ENCODE results near the gene PDZD4.

The PDZD4 gene

DNA sequence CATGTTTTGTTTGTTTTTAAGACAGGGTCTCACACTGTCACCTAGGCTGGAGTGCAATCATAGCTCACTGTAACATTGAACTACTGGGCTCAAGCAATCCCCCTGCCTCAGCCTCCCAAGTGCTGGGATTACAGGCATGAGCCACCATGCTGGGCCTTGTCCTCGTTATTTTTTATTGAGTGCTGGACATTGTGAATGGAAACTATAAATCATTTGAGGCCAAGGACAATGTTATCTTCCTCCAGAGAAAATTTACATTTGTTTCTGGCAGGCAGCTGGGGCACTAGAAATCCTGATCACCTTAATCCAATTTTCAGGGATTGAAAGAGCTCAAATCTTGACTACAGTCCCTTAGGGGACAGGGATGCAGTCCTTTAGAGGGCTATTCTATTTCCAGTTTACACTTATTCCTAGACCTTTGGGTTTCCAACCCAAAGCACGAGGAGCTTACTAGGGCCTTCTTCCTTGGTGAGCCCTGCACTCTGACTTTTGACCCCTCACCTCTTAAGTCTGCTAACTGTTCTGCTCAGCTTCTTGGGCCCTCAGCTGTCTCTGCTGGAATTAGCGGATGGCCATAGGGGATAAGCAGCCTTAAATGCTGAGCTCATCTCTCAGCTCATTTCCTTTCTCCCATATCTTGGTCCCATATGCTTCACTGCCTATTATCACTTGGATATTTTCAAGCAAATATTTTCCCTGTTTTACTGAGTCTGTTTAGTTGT is 23.0 kb upstream of the PDZD4 start:
- no peak for DNase-seq (ENCODE audit: low read depth, low spot score)
- TF ChIP-seq, protein P1, sequence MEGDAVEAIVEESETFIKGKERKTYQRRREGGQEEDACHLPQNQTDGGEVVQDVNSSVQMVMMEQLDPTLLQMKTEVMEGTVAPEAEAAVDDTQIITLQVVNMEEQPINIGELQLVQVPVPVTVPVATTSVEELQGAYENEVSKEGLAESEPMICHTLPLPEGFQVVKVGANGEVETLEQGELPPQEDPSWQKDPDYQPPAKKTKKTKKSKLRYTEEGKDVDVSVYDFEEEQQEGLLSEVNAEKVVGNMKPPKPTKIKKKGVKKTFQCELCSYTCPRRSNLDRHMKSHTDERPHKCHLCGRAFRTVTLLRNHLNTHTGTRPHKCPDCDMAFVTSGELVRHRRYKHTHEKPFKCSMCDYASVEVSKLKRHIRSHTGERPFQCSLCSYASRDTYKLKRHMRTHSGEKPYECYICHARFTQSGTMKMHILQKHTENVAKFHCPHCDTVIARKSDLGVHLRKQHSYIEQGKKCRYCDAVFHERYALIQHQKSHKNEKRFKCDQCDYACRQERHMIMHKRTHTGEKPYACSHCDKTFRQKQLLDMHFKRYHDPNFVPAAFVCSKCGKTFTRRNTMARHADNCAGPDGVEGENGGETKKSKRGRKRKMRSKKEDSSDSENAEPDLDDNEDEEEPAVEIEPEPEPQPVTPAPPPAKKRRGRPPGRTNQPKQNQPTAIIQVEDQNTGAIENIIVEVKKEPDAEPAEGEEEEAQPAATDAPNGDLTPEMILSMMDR (IDR thresholded peaks at IDR 0.05; ENCODE audit: low read depth, low read length): no peak
- H3K4me3 ChIP-seq (ENCODE audit: low read depth, low read length): no peak overlapping the region
- in situ Hi-C loops (cut with HindIII; ENCODE audit: low sequenced_read_pairs): no loop called here

DNA sequence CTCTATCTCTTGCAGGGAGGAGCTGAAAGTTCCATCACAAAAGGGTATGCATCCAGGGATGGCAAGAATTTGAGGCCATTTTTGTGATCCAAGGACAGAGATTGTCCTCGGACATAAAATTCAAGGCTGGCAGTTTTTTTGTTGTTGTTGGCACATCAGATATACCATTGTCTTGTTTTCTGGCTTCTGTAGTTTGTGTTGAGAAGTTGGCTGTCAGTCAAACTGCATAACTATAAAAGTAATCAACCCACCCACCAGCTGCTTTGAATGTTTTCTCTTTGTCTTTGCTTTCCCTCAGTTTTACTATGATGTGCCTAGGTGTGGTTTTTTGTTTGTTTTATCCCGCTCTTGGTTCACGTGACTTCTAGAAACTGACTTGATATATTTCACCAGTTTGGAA is 21.6 kb upstream of the PDZD4 start:
- TF ChIP-seq, protein P1 (IDR thresholded peaks at IDR 0.05; ENCODE audit: low read depth, low read length): no peak
- no peak overlapping the region for H3K4me3 ChIP-seq (ENCODE audit: low read depth, low read length)
- no peak for DNase-seq (ENCODE audit: low read depth, low spot score)
- in situ Hi-C loops (cut with HindIII; ENCODE audit: low sequenced_read_pairs): no loop called here

DNA sequence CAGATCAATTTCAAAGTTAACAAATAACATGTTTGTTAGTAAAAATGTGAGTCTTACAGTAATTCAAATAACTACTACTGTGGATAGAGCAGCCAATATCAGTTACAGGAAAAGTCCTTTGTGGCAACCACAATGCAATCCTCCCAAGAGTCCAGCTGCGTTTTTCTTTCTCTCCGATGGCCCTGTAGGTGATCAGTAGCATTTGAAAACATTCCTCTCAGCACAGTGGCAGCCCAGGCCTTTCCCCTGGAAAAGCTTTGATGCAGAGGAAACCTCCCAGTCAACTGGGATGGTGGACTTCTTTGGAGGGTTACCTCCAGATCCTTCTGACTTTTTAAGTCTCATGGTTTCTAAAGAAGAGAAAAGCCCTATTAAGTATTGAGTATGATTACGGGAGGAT is 18.0 kb upstream of the PDZD4 start:
- TF ChIP-seq, protein P1 (IDR thresholded peaks at IDR 0.05; ENCODE audit: low read depth, low read length): no peak
- no peak overlapping the region for H3K4me3 ChIP-seq (ENCODE audit: low read depth, low read length)
- in situ Hi-C loops (cut with HindIII; ENCODE audit: low sequenced_read_pairs): no loop called here
- DNase-seq (ENCODE audit: low read depth, low spot score): no peak

DNA sequence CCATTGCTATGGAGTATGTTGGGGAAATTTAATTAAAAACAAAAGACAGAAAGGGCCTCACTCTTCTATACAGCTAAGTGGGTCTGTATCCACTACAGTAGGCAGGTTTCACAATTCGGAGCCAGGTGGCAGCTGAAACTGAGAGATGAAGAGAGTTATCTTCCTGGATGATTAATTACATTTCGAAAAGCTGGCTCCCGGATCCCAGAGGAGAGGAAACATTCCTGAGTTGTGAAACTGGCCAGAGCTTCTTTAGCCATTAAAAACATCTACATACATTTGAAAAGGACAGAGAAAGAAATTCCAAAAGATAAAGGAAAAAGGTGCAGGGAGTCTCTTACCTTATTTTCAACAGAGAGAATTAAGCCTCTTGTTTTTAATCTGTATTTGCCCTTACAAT is 15.5 kb upstream of the PDZD4 start:
- no peak overlapping the region for H3K4me3 ChIP-seq (ENCODE audit: low read depth, low read length)
- no peak for DNase-seq (ENCODE audit: low read depth, low spot score)
- TF ChIP-seq, protein P1 (IDR thresholded peaks at IDR 0.05; ENCODE audit: low read depth, low read length): no peak
- in situ Hi-C loops (cut with HindIII; ENCODE audit: low sequenced_read_pairs): no loop called here

DNA sequence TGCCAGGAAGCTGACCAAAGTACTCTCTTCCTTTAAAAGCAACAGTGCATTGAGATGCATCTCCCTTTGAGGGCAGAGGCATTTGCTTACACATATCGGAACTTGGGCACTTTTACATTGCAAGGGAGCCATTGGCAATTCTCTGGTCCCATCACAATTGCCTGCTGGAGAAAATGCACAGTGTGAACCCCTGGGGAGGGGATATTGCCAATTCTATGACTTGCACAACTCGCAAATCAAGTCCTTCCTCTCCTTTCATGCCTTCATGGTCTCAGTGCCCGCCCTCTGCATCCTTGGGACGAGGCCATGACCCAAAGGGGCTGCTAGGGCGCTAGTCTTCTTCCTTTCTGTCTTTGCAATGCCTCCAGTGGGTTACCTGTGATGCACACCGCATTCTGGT is 14.9 kb upstream of the PDZD4 start:
- in situ Hi-C loops (cut with HindIII; ENCODE audit: low sequenced_read_pairs): no loop called here
- no peak for DNase-seq (ENCODE audit: low read depth, low spot score)
- TF ChIP-seq, protein P1 (IDR thresholded peaks at IDR 0.05; ENCODE audit: low read depth, low read length): no peak
- no peak overlapping the region for H3K4me3 ChIP-seq (ENCODE audit: low read depth, low read length)

DNA sequence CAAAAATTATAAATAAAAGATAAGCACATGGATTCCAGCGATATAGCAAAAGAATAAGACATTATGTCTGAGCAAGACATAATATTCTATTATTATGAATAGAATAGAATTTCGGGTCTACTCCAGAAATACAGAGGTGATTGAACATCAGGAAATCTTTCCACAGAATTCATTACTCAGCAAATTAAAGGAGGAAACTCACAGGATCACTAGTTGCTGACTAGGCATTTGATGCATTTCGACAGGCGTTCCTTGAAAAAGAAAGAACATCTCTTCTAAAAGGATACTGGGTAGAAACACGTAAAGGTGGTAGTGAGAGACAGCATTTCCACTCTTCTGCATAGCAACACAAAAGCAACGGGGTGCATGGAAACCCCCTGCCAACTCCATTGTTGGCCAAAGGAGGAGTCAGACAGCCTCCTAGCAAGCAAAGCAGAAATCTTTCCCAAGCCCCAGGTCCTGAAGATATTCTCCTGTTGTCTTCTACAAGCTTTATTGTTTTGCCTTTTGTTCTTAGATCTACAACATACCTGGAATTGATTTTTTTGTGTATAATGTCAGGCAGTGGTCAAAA is 14.3 kb upstream of the PDZD4 start:
- in situ Hi-C loops (cut with HindIII; ENCODE audit: low sequenced_read_pairs): no loop called here
- no peak for DNase-seq (ENCODE audit: low read depth, low spot score)
- no peak overlapping the region for H3K4me3 ChIP-seq (ENCODE audit: low read depth, low read length)
- TF ChIP-seq, protein P1 (IDR thresholded peaks at IDR 0.05; ENCODE audit: low read depth, low read length): no peak
